ENCODE data around the gene PDE1A.
A peak's percentile ranks its signal among the peaks of the same experiment; 100 is the strongest.

Gene PDE1A

DNA sequence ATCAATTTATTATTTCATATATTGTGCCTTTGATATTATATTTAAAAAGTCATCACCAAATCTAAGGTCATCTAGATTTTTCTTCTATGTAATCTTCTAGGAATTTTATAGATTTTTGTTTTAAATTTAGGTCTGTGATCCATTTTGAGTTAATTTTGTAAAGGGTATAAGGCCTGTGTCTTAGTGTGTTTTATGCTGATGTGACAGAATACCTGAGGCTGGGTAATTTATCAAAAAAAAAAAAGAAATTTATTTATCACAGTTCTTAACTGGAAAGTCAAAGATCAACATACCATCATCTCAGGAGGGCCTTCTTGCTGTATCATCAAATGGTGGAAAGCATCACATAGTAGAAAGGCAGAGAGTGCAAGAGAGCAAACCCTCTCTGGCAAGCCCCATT is 216.2 kb downstream of the PDE1A start:
- TF ChIP-seq, protein P1, sequence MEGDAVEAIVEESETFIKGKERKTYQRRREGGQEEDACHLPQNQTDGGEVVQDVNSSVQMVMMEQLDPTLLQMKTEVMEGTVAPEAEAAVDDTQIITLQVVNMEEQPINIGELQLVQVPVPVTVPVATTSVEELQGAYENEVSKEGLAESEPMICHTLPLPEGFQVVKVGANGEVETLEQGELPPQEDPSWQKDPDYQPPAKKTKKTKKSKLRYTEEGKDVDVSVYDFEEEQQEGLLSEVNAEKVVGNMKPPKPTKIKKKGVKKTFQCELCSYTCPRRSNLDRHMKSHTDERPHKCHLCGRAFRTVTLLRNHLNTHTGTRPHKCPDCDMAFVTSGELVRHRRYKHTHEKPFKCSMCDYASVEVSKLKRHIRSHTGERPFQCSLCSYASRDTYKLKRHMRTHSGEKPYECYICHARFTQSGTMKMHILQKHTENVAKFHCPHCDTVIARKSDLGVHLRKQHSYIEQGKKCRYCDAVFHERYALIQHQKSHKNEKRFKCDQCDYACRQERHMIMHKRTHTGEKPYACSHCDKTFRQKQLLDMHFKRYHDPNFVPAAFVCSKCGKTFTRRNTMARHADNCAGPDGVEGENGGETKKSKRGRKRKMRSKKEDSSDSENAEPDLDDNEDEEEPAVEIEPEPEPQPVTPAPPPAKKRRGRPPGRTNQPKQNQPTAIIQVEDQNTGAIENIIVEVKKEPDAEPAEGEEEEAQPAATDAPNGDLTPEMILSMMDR (IDR thresholded peaks at IDR 0.05; ENCODE audit: insufficient read depth, low read depth, low read length, missing control alignments): no peak
- no peak overlapping the region for H3K4me3 ChIP-seq (ENCODE audit: low read depth, low read length)
- DNase-seq (ENCODE audit: low read depth): no peak

DNA sequence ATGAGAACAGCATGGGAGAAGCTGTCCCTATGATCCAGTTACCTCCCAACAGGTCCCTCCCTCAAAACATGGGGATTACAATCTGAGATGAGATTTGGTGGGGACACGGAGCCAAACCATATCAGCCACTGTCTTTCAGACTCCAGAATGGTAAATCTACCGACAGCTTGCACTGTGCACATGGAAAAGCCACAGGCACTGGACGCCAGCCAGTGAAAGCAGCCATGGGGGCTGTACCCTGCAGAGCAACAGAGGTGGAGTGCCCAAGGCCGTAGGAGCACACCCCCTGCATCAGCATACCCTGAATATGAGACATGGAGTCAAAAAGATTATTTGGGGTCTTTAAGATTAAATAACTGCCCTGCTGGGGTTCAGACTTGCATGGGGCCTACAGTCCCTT is 218.4 kb downstream of the PDE1A start:
- TF ChIP-seq, protein P1 (IDR thresholded peaks at IDR 0.05; ENCODE audit: insufficient read depth, low read depth, low read length, missing control alignments): no peak
- DNase-seq (ENCODE audit: low read depth): no peak
- no peak overlapping the region for H3K4me3 ChIP-seq (ENCODE audit: low read depth, low read length)

DNA sequence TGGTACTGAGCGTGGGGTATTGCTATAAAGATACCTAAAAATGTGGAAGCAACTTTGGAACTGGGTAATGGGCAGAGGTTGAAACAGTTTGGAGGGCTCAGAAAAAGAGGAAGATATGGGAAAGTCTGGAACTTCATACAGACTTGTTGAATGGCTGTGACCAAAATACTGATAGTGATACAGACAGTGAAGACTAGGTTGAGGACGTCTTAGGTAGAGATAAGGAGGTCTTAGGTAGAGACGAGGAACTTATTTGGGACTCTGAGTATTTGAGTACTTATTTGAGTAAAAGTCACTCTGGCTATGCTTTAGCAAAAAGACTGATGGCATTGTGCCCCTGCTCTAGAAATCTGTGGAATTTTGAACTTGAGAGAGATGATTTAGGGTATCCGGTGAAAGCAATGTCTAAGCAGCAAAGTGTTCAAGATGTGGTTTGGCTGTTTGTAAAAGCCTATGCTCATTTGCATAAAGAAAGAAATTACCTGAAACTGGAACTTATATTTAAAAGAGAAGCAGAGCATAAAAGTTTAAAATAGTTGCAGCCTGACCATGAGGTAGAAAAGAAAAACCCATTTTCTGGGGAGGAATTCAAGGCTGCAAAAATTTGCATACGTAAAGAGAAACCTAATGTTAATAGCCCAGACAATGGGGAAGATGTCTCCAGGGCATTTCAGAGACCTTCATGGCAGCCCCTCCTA is 219.6 kb downstream of the PDE1A start:
- no peak overlapping the region for H3K4me3 ChIP-seq (ENCODE audit: low read depth, low read length)
- TF ChIP-seq, protein P1 (IDR thresholded peaks at IDR 0.05; ENCODE audit: insufficient read depth, low read depth, low read length, missing control alignments): no peak
- peak; percentile 18 for DNase-seq (ENCODE audit: low read depth)

DNA sequence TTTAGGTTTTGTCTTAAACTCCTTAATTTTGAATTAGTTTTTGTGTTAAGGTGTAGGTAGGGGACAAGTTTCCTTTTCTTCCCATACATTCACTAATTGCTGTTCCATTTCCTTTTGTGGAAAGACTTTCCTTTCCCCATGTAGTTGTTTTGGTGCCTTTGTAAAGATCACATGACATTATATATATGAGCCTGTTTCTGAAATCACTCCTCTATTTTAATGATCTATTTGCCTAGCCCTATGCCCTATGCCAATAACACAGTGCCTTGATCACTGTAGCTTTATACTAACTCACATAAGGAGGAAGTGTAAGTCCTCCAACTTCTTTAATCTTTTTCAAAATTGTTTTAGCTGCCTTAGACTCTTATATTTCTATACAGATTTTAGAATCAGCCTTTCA is 229.3 kb downstream of the PDE1A start:
- DNase-seq (ENCODE audit: low read depth): no peak
- TF ChIP-seq, protein P1 (IDR thresholded peaks at IDR 0.05; ENCODE audit: insufficient read depth, low read depth, low read length, missing control alignments): no peak
- no peak overlapping the region for H3K4me3 ChIP-seq (ENCODE audit: low read depth, low read length)

DNA sequence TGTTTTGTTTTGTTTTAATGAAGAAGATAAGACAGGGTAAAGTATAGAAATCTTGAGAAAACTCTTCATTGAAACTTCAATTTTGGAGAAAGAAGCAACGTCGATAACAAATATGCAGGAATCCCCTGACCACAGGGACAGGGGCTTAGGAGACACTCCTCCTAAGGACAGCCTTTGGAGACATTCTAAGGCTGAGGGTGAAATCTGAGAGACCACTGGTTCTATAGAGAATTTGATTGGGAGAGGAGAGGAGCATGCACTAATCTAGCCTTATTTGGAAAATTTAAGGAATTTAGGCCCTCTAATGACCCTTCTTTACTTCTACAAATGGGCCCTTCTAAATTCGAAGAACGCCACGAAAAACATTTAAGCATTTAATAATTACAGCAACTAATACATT is 233.5 kb downstream of the PDE1A start:
- TF ChIP-seq, protein P1 (IDR thresholded peaks at IDR 0.05; ENCODE audit: insufficient read depth, low read depth, low read length, missing control alignments): no peak
- no peak overlapping the region for H3K4me3 ChIP-seq (ENCODE audit: low read depth, low read length)
- DNase-seq (ENCODE audit: low read depth): no peak

DNA sequence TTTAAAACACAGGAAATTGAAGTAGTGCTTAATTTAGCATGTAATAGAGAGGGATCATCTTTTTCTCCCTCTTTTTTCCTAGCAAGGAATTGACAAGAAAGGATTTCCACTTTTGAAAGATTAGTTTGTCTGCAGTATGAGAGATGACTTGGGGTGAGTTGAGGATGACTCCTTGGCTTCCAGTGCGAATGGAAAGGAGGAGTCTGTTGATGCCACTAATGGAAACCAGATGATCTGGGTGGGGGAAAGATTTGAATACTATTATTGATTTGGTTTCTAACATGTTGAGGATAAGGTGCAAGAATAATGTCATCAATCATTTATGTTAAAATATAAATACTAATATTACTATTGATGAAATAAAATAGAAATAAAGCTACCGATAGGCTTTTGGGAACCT is 235.8 kb downstream of the PDE1A start:
- no peak overlapping the region for H3K4me3 ChIP-seq (ENCODE audit: low read depth, low read length)
- TF ChIP-seq, protein P1 (IDR thresholded peaks at IDR 0.05; ENCODE audit: insufficient read depth, low read depth, low read length, missing control alignments): no peak
- DNase-seq (ENCODE audit: low read depth): no peak

DNA sequence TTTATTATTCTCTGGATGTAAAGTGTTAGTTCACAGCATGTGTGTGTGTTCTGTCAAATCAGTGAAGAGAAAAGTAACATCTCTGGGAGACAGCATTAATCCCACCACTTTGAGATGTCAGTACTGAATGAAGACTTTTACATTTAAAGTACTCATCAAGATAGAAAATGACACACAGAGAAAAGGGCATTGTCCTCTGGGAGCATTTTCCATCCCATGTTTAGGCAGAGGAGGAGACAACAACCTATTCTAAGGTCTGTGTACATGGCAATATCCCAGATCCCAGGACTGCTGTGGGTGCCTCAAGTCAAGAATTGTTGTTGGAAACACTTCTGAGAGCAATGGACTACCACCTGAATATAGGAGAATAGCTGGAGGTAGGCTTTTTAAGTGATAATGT is 239.7 kb downstream of the PDE1A start:
- no peak overlapping the region for H3K4me3 ChIP-seq (ENCODE audit: low read depth, low read length)
- TF ChIP-seq, protein P1 (IDR thresholded peaks at IDR 0.05; ENCODE audit: insufficient read depth, low read depth, low read length, missing control alignments): no peak
- no peak for DNase-seq (ENCODE audit: low read depth)

Measured in GM12865 (cell line).